HG03354 (cell line): ENCODE measurements around the gene SENP1.

ENCODE experiments used
- ATAC-seq: cut with Tn5 transposase; IDR thresholded peaks from one replicate; pipeline ENCODE4 v1.9.1; 2021; ENCODE audit warnings: mild to moderate bottlenecking; ENCODE audit not compliant: unreplicated experiment, poor library complexity, severe bottlenecking

Gene SENP1

DNA sequence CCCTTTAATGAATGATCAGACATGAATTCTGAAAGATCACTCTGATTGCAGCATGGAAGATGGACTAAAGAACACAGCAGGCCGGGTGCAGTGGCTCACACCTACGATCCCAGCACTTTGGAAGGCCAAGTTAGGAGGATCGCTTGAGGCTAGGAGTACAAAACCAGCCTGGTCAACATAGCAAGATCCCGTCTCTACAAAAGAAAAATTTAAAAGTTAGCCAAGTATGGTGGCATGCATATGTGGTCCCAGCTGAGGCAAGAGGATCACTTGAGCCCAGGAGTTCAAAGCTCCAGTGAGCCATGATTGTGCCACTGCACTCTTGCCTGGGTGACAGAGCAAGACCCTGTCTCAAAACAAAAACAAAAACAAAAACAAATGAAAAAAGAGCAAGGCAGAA, 35.1 kb downstream of the SENP1 start:
- no peak for ATAC-seq

DNA sequence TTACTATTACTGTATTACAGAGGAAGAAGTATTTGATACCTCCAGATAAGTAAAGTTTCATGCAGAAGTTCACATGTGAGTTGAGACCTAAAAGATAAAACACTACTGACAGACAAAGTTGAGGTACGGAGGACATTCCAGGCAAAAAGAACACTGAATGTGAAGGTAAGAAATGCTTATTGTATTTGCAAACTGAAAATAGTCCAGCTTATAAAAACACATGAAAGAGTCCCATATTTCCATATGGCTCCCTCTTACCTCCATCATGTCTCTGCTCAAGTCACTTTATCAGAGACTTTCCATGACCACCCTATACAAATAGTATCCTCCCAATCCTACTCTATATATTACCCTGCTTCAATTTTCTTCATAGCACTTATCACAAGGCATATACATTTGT, 35.8 kb downstream of the SENP1 start:
- no peak for ATAC-seq

DNA sequence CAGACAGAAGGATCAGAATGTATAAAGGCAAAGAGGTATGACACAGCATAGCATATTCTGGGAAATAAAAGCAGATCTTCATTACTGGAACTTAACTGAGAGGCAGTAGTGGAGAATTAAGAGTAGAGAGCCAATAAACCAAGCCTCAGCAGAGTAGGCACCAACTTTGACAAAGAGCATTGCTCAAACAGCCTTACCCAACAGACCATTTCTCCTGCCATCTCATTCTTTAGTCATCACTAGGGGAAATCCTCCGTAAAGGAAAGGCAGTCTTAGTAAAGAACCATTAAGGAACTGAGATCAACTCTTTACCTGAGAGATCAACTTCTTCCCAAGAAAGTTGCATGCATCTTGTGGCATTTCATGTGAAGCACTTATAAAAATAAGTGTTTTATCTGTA, 36.6 kb downstream of the SENP1 start:
- ATAC-seq = no peak

DNA sequence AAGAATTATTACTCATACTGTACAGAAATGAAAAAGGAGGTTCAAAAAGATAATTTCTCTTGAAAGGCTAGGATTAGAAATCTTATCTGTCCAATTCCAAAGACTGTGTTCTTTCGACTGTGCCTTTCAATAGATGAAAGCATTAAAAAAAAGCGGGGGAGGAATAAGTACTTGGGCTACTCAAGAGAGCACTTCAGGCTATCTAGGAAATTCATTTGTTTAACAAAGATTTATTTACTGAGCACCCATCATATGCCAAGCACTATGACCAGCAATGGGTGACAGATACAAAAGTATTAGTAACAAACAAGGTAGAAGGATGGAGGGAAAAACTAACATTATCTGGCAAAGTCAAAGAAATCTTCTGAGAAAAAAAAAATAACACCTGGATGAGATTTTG, 37.4 kb downstream of the SENP1 start:
- ATAC-seq = no peak

- no peak for ATAC-seq
Observed at GRCh38 chr12:48067250-48067938, 38.5 kb downstream of the SENP1 start.

DNA sequence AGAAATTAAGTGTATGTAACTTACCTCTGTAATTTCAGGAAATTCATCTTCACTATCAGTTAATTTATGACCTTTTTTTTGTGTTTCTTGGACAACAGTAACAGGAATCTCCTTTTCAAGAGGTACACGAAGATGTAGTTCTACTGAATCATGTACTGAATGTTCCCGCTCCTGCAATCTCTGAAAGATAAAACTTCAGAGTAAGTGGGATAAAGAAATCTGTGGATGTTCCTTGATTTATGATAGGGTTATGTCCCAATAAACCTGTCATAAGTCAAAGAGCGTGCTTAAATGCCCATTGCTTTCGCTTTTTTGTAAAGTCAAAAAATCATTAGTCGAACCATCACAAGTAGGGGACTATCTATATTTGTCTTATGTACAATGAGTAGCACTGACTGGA, 40.8 kb downstream of the SENP1 start:
- ATAC-seq = no peak

- ATAC-seq = no peak
Observed at GRCh38 chr12:48063530-48063929, 42.3 kb downstream of the SENP1 start.

DNA sequence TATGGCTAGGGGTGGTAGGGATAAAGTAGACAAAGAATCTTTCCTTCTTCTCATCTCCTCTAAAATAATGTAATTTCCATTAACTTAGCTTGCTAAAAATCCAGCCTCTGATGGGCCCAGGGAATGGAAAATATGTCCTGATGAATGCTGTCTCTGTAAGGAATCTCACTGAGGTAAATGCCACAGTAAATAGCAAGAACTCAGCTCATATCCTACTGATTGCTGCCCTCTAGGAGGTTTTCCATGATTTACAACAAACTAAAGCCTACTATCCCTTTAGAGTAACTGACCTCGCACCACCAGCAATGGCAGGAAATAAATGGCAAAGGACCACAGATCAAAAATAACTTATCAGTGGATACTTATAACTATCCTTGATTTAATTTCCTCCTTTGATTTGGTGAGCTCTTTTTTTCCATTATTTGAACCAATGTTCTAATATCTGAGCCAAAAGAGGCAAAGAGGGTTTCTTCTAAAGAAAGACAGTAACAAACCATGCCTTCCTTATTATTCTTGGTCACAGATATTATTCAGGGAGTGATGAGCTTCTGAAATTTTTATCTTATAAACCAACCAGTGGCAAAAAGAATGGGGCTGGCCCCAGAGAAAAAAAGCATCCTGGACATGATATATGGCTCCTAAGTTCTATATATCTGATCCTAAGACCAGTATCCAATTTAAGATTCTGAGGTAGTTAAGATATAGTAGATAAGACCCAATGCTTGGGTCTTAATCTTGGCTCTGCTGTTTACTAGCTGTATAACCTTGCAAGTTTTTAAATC, 43.8 kb downstream of the SENP1 start:
- no peak for ATAC-seq

DNA sequence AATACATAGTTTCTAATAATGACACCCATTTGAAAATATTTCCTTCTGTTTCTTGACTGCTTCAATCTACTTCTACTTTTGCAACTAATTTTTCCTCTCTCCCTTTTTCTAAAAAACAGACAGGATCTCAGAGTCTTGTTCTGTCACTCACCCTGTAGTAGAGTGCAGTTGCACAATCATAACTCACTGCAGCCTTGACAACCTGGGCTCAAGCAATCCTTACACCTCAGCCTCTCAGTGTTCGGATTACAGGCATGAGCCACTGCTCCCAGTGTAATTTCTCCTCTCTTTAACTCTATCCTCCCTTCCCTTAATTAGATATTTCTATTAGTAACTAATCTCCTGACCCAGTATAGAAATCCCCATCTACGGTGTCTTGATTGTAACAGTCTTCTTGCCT, 45.4 kb downstream of the SENP1 start:
- ATAC-seq = no peak

DNA sequence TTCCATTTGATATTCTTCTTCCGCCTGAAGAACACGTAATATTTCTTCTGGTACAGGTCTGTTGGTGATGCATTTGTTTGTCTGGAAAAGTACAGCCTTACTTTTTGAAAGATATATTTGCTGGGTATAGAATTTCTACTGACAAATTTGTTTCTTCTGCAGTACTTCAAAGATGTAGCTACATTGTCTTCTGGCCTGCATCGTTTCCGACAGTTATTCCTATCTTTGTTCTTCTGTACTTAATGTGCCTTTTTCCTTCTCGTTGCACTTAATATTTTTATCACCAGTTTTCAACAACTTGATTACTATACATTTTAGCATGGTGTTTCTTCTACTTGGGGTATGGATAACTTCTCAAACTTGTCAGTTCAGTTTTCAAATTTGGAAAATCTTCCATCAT, 47.1 kb downstream of the SENP1 start:
- no peak for ATAC-seq

- ATAC-seq = no peak
Observed at GRCh38 chr12:48054955-48055821, 50.7 kb downstream of the SENP1 start.

- ATAC-seq = no peak
Observed at GRCh38 chr12:48053883-48054282, 52.0 kb downstream of the SENP1 start.

GRCh38 chr12:48053122-48053521, 52.8 kb downstream of the SENP1 start:
- no peak for ATAC-seq

DNA sequence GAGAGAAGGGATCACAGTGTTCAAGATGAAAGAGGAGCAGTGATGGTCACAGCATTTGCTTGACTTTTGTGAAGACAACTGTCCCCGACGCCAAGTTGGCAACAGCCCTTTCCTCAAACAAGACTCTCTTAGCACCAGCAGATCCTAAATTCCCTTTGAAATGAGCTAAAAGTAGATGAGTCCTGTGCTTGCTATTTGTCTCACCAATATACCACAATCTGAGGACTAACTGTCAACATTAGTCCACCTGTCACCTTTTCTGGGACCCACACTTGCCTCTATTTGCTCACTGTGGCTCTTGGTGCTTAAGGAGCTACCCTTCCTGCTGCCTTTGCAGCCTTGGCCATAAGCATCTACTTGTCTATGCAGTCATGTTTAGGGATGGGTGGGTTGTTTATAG, 54.2 kb downstream of the SENP1 start:
- no peak for ATAC-seq

- ATAC-seq = no peak
Observed at GRCh38 chr12:48050174-48050573, 55.7 kb downstream of the SENP1 start.

- ATAC-seq = no peak
Observed at GRCh38 chr12:48045965-48046518, 59.8 kb downstream of the SENP1 start.

GRCh38 chr12:48045061-48045846, 60.6 kb downstream of the SENP1 start:
- no peak for ATAC-seq

GRCh38 chr12:48044396-48044795, 61.5 kb downstream of the SENP1 start:
- ATAC-seq = no peak

- no peak for ATAC-seq
Observed at GRCh38 chr12:48043771-48044170, 62.1 kb downstream of the SENP1 start.
